HepG2 (cell line): Measurements from ENCODE around the gene TMEM185B. TPM values are rescaled to one million over a fixed set of nuclear protein-coding genes. Genes with fewer than 3 reads are reported as not detected.
A peak's percentile ranks its signal among the peaks of the same experiment; 100 is the strongest.

Experiments used
- DMAP1 ChIP-seq: IDR thresholded peaks from 2 replicates; pipeline ENCODE4 v1.6.1; 2016
- DPF2 ChIP-seq: sonication (generic); formaldehyde crosslinking; IDR thresholded peaks from 2 replicates; pipeline ENCODE4 v1.4.0; 2020; ENCODE audit warnings: mild to moderate bottlenecking, low read depth, missing genetic modification reagents, borderline replicate concordance
- ELF4 ChIP-seq: sonication (generic); formaldehyde crosslinking; IDR thresholded peaks from 2 replicates; pipeline ENCODE4 v1.5.0; 2020; ENCODE audit warnings: missing genetic modification reagents, mild to moderate bottlenecking, moderate library complexity, borderline replicate concordance
- HNRNPH1 ChIP-seq: fragments of 200-400 bp; formaldehyde crosslinking; optimal IDR thresholded peaks from 2 replicates; pipeline ENCODE3; 2017; ENCODE audit warnings: mild to moderate bottlenecking, low read depth, low read length
- MAFK ChIP-seq, 2 experiments: IDR thresholded peaks in 1 of 2; conservative IDR thresholded peaks in 1 of 2; 2 replicates each; pipeline ENCODE4 v1.6.1; 2011; ENCODE audit warnings: improper control_type of control experiment in 2 of 2, low read length in 2 of 2
- NFYB ChIP-seq: sonication (generic); formaldehyde crosslinking; IDR thresholded peaks from 2 replicates; pipeline ENCODE4 v1.4.0; 2020; ENCODE audit warnings: missing genetic modification reagents
- NPAS2 ChIP-seq: sonication (generic); formaldehyde crosslinking; IDR thresholded peaks from 2 replicates; pipeline ENCODE4 v1.8.0; 2022; ENCODE audit warnings: mild to moderate bottlenecking, missing genetic modification reagents, borderline replicate concordance
- NR2C2 ChIP-seq: sonication (generic); formaldehyde crosslinking; IDR thresholded peaks from 2 replicates; pipeline ENCODE4 v1.4.0; 2020; ENCODE audit warnings: missing genetic modification reagents, mild to moderate bottlenecking, moderate library complexity, borderline replicate concordance
- PITX1 ChIP-seq: sonication (generic); formaldehyde crosslinking; IDR thresholded peaks from 2 replicates; pipeline ENCODE4 v1.5.1; 2020; ENCODE audit warnings: mild to moderate bottlenecking, missing genetic modification reagents
- SRF ChIP-seq: IDR thresholded peaks from 2 replicates; pipeline ENCODE4 v1.6.1; 2011; ENCODE audit warnings: mild to moderate bottlenecking, low read depth, low read length, moderate library complexity
- SRSF4 ChIP-seq: fragments of 200-400 bp; formaldehyde crosslinking; IDR thresholded peaks from one replicate; pipeline ENCODE4 v1.6.1; 2018; ENCODE audit warnings: mild to moderate bottlenecking, low read depth, low read length, moderate library complexity; ENCODE audit not compliant: poor library complexity, severe bottlenecking
- TARDBP ChIP-seq: sonication (generic); formaldehyde crosslinking; IDR thresholded peaks from 2 replicates; pipeline ENCODE4 v1.8.0; 2022; ENCODE audit warnings: mild to moderate bottlenecking, missing genetic modification reagents
- THAP9 ChIP-seq: sonication (generic); formaldehyde crosslinking; IDR thresholded peaks from 2 replicates; pipeline ENCODE4; 2020; ENCODE audit warnings: missing genetic modification reagents, mild to moderate bottlenecking, borderline replicate concordance
- TMF1 ChIP-seq: sonication (generic); formaldehyde crosslinking; IDR thresholded peaks from 2 replicates; pipeline ENCODE4 v1.8.1; 2022; ENCODE audit warnings: low read depth, missing genetic modification reagents
- YEATS2 ChIP-seq: sonication (generic); formaldehyde crosslinking; IDR thresholded peaks from 2 replicates; pipeline ENCODE4 v1.4.0; 2020; ENCODE audit warnings: missing genetic modification reagents, borderline replicate concordance
- ZBTB7A ChIP-seq: sonication (generic); formaldehyde crosslinking; IDR thresholded peaks from 2 replicates; pipeline ENCODE4 v1.8.0; 2022; ENCODE audit warnings: mild to moderate bottlenecking, missing genetic modification reagents
- ZMAT3 ChIP-seq: sonication (generic); formaldehyde crosslinking; conservative IDR thresholded peaks from 2 replicates; pipeline ENCODE4 v1.7.0; 2021; ENCODE audit warnings: missing genetic modification reagents
- ZNF205 ChIP-seq: IDR thresholded peaks from 2 replicates; pipeline ENCODE4 v1.6.1; 2018; ENCODE audit warnings: missing biosample characterization, missing genetic modification reagents
- ZNF224 ChIP-seq: sonication (generic); formaldehyde crosslinking; IDR thresholded peaks from 2 replicates; pipeline ENCODE4 v1.5.0; 2020; ENCODE audit warnings: mild to moderate bottlenecking, missing genetic modification reagents
- ZNF263 ChIP-seq: sonication (generic); formaldehyde crosslinking; IDR thresholded peaks from 2 replicates; pipeline ENCODE4 v1.4.0; 2020; ENCODE audit warnings: missing genetic modification reagents
- ZNF264 ChIP-seq: sonication (generic); formaldehyde crosslinking; IDR thresholded peaks from 2 replicates; pipeline ENCODE4 v1.4.0; 2020; ENCODE audit warnings: missing genetic modification reagents
- ZNF598 ChIP-seq: sonication (generic); formaldehyde crosslinking; IDR thresholded peaks from 2 replicates; pipeline ENCODE4 v1.5.1; 2020; ENCODE audit warnings: mild to moderate bottlenecking, missing genetic modification reagents, borderline replicate concordance
- ZNF660 ChIP-seq: sonication (generic); formaldehyde crosslinking; IDR thresholded peaks from 2 replicates; pipeline ENCODE4 v1.5.1; 2020; ENCODE audit warnings: mild to moderate bottlenecking, low read depth, missing genetic modification reagents, borderline replicate concordance
- ZNF816 ChIP-seq: sonication (generic); formaldehyde crosslinking; IDR thresholded peaks from 2 replicates; pipeline ENCODE4 v1.8.0; 2022; ENCODE audit warnings: missing genetic modification reagents, mild to moderate bottlenecking, borderline replicate concordance
- ZNF83 ChIP-seq: sonication (generic); formaldehyde crosslinking; IDR thresholded peaks from 2 replicates; pipeline ENCODE4 v1.4.0; 2020; ENCODE audit warnings: missing genetic modification reagents, mild to moderate bottlenecking, borderline replicate concordance
- polyA plus RNA-seq, 8 experiments: library from polyadenylated mRNA; depleted of rRNA in 3 of 8; stranded (reverse) in 7 of 8; unstranded in 1 of 8; fragments of >200 nt; fragmentation: Illumina TruSeq in 4 of 8; extraction: Trizol in 4 of 8; gene quantifications; 2 replicates each; pipeline versions ENCODE4 v1.2.1 to v1.2.3, GENCODE V29; 2011 to 2016; ENCODE audit warnings: low read depth in 4 of 8, missing spikeins in 1 of 8, mixed read lengths in 1 of 8; ENCODE audit not compliant: insufficient read depth in 1 of 8
- total RNA-seq, 5 experiments: library from RNA; depleted of rRNA; stranded (reverse); fragments of >200 nt; fragmentation: Illumina TruSeq; extraction: Trizol; gene quantifications; 2 replicates each; pipeline ENCODE4 v1.2.3, GENCODE V29; 2016; ENCODE audit warnings: low read depth in 1 of 5
- TF ChIP-seq, protein P1 (sequence below): sonication (generic); formaldehyde crosslinking; IDR thresholded peaks from 2 replicates; pipeline ENCODE4 v1.4.0; 2020; ENCODE audit warnings: low read depth, mild to moderate bottlenecking, missing genetic modification reagents

TMEM185B gene
- total and polyA plus RNA-seq, 2 of the 13 experiments (the other 11 are each of a cell fraction or from before 2014, with no cell fraction given) = 5.6 to 7.0 TPM

DNA sequence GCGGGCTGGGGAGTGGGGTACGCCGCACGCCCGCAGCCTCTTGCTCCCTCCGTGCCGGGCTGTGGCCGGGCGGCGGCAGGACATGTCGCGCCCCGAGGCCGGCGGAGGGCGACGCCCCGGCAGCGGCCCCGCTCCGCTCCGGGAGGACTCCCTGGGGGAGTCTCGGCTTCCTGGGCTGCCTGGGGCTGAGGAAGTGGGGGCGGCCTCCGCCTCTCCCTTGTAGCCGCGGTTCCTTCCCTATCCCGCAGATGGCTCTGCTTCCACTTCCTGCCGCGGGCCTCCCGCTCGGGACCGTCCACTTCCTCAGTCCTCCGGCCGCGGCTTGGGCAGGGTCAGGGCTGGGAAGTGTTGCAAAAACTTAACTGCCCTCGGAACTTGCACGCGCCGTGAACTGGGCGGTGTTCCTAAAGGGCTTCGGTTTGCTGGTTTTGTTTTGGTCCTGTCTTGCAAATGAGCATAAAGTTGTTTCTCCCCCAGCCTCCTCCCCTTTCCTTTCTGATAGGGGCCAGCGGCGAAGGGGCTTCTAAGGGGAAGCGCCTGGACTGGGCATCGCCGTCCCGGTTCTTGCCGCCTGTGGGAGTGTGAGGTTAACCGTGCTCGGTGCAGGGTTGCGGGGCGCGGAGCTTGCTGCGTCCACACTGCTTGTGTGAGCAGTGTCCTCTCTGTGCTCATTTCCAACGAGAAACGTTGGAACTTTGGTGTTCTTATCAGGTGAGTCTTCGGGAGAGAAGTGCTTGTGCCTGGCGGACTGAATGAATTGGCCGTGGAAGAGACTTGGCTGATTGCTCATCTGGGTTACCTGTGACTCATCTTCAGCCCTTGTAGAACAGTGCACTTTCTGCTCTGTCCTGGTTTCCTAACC lies 30.1 kb upstream of the TMEM185B start (continued):
- TF ChIP-seq TMF1 (CRISPR knock-in tag) (no peak), SRSF4 (no peak), ZNF83 (CRISPR knock-in tag) (no peak), NPAS2 (CRISPR knock-in tag) (no peak), ELF4 (CRISPR knock-in tag) (no peak), HNRNPH1 (no peak), ZNF816 (no peak), YEATS2 (no peak), ZNF264 (CRISPR knock-in tag) (0 out of 2 replicates have a peak, but pooled peaks have one; percentile 42), MAFK (conservative IDR thresholded peaks at IDR 0.05 in 1 of 2, IDR thresholded peaks at IDR 0.05 in 1 of 2; ENCODE audit: low read length in 2 of 2) (no peak), TARDBP (CRISPR knock-in tag) (0 out of 2 replicates have a peak, but pooled peaks have one; percentile 51), ZBTB7A (no peak; the same call in 1 of the 2 replicates), ZNF598 (CRISPR knock-in tag) (peak; percentile 52; the same call in 1 of the 2 replicates), NR2C2 (CRISPR knock-in tag) (no peak), SRF (no peak), THAP9 (CRISPR knock-in tag) (no peak; the same call in 1 of the 2 replicates), ZNF224 (CRISPR knock-in tag) (0 out of 2 replicates have a peak, but pooled peaks have one; percentile 53), DMAP1 (no peak), ZNF205 (CRISPR knock-in tag) (peak; percentile 40; the same call in 1 of the 2 replicates), NFYB (CRISPR knock-in tag) (no peak), ZNF660 (CRISPR knock-in tag) (no peak), PITX1 (CRISPR knock-in tag) (peak; percentile 81), ZNF263 (peak; percentile 99), ZMAT3 (no peak), DPF2 (no peak)
- TF ChIP-seq, protein P1, sequence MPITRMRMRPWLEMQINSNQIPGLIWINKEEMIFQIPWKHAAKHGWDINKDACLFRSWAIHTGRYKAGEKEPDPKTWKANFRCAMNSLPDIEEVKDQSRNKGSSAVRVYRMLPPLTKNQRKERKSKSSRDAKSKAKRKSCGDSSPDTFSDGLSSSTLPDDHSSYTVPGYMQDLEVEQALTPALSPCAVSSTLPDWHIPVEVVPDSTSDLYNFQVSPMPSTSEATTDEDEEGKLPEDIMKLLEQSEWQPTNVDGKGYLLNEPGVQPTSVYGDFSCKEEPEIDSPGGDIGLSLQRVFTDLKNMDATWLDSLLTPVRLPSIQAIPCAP (CRISPR knock-in tag) = no peak
